Adipose tissue (tissue), 3 donors: ENCODE measurements around the gene CLSTN2. TPM values are rescaled to one million over a fixed set of nuclear protein-coding genes. Genes with fewer than 3 reads are reported as not detected.

ENCODE experiments used
- H3K27ac ChIP-seq: one replicate; pipeline ENCODE4 v1.5.1; 2013; ENCODE audit warnings: low read depth, low read length
- WGBS, 3 donors: extraction: QIAGEN DNeasy Blood & Tissue Kit; methylation state at CpG; one replicate each; pipeline ENCODE4 v1.1.7; 2013; 5-methylcytosine and 5-hydroxymethylcytosine counted together
- polyA plus RNA-seq, 3 donors: library from polyadenylated mRNA; stranded (reverse); fragments of 200-250 nt; gene quantifications; one replicate each; pipeline ENCODE4 v1.2.3, GENCODE V29; 2013
- donor health status: healthy with polysubstance abuse.
- donor health status: Bipolar disorder and iron deficiency.
- donor health status: healthy.

Gene CLSTN2
- polyA plus RNA-seq, 3 donors: 1.3 to 11.8 (median 5.6) TPM

DNA sequence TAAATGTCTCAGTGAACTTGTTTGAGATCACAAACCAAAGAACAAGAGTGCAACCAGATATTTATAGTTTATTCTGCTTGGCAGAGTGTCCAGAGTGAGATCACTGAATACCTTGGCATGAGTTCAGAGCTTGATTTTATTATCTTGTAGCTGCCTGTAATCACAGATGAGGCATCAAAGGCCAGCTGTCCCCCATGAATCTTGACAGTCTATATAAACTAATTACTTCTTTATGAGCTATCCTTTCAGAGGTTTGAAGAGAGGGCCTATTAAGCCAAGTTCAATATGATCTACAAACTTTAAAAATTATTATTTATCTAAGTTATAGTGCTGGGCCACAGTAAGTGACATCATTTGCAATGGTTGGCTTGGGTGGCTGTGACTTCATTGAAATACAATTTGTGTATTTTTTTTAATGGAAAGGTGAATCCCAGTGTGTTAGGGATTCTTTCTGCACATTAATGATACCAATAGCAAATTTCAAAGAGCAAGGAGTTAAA, 251.5 kb downstream of the CLSTN2 start:
- H3K27ac ChIP-seq: no peak overlapping the region

DNA sequence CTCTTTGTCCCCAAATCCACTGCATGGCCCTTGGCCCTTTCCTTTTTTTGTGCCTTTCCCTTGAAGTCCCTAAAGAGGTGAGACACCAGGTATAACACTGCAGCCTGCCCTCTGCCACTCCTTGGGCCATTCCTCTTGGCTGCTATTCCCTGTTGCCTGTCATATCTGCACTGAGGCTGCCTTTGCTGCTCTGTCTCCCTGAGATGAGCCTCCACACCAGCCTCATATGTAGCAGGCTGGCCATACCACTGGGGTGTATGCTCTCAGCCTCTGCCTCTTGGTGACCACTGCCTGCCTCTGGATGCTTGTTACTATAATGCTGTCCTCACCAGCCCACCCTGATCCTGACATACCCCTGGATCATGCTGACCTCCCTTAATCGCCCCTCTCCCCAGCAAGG, 252.0 kb downstream of the CLSTN2 start:
- H3K27ac ChIP-seq: no peak overlapping the region
- 85 to 95% (median 88%) methylated on average over 1 of the region's 1 CpG for whole genome bisulfite sequencing, 3 donors

- no peak overlapping the region for H3K27ac ChIP-seq
- WGBS, 3 donors: 47 to 65% (median 63%) methylated on average over 2 of the region's 2 CpGs
Observed at GRCh38 chr3:140187656-140188221, 252.8 kb downstream of the CLSTN2 start.

- no peak overlapping the region for H3K27ac ChIP-seq
- 37 to 52% (median 47%) methylated on average over 2 of the region's 2 CpGs for WGBS, 3 donors
Observed at GRCh38 chr3:140188285-140188684, 253.3 kb downstream of the CLSTN2 start.

DNA sequence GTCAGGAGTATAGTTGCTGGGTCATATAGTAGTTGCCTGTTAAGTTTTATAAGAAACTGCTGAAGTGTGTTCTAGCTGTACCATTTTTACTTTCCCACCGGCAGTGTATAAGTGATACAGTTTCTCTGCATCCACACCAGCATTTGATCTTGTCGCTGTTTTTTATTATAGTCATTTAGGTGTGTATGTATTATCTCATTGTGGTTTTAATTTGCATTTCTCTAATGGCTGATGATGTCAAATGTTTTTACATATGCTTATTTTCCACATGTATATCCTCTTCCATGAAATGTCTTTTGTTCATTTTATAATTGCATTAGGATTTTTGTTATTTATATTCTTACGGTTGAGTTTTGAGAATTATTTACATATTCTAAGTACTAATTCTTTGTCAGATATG, 254.3 kb downstream of the CLSTN2 start:
- WGBS, 3 donors: 96 to 97% (median 97%) methylated on average over 3 of the region's 3 CpGs
- H3K27ac ChIP-seq: no peak overlapping the region

DNA sequence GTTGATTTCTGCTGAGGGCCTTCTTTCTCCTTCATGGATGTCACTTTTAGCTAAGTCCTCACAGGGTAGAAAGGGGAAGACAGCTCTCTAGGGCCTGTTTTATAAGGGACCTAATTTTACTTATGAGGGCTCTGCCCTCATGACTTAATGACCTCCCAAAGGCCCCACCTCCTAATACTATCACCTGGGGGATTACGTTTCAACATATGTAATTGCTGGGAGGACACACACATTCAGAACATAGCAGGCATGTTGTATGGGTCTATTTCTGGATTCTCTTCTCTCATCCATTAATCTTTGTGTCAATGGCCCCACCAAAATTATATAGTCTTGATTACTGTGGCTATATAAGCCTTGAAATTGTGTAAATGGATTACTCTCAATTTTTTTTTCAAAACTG, 255.0 kb downstream of the CLSTN2 start:
- 60 to 87% (median 81%) methylated on average over 1 of the region's 1 CpG for WGBS, 3 donors
- H3K27ac ChIP-seq: no peak overlapping the region

DNA sequence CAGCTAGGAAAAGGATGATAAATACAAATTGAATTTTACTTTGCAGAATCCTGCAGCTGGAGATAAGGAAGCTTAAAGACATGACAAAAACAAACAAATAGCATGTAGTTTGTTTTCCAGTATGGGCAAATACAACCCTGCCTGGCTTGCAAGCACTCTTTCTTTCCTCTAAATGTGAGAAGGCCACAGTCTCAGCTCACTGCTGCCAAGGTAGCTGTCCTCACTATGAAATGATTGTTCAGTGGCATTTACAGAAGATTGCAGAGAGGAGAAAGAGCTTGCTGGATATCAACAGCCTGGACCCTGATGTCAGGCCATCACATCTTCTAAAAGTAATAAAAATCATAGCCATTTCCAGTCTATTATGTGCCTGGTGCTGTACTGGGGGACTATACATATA, 262.0 kb downstream of the CLSTN2 start:
- H3K27ac ChIP-seq: no peak overlapping the region

DNA sequence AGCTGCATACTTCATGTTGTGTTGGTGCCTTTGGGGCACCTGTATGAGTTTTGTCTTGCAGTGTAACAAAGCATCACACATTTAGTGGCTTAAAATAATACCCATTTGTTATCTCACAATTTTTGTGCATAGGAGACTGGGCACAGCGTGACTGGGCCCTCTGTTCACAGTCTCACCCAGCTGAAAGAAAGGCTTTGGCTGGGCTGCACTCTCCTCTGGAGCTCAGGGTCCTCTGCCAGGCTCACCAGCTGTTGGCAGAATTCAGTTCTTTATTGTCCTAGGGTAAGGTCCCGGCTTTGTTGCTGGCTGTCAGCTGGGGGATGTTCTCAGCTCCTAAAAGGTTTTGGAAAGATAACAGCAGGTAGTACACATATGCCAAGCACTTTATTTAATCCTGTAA, 263.3 kb downstream of the CLSTN2 start:
- WGBS, 3 donors: 80 to 90% (median 82%) methylated on average over 2 of the region's 2 CpGs
- H3K27ac ChIP-seq: no peak overlapping the region

DNA sequence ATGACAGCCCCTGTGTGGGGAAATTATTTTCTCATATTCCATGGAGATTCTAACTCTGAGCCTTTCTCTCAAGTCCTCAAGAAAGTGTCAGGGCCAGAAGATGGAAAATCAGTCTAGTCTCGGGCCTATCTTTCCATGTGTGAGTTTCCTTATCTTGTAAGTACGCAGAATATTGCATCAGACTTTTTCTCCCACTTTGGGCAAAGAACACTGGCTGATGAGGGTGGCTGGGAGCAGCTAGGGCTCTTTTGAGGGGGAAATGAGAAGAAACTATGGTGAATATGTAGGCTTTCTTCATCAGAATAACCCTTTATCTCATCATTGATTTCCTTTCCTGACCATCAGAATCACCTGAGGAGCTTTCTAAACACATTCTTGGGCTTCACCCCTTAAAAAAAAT, 264.0 kb downstream of the CLSTN2 start:
- WGBS, 3 donors: 37 to 90% (median 82%) methylated on average over 2 of the region's 2 CpGs
- no peak overlapping the region for H3K27ac ChIP-seq

- 82 to 93% (median 82%) methylated on average over 2 of the region's 2 CpGs for WGBS, 3 donors
- H3K27ac ChIP-seq: no peak overlapping the region
Observed at GRCh38 chr3:140199743-140200142, 264.8 kb downstream of the CLSTN2 start.

GRCh38 chr3:140203510-140203909, 268.5 kb downstream of the CLSTN2 start:
- 32 to 48% (median 44%) methylated on average over 4 of the region's 4 CpGs for WGBS, 3 donors
- H3K27ac ChIP-seq: no peak overlapping the region

DNA sequence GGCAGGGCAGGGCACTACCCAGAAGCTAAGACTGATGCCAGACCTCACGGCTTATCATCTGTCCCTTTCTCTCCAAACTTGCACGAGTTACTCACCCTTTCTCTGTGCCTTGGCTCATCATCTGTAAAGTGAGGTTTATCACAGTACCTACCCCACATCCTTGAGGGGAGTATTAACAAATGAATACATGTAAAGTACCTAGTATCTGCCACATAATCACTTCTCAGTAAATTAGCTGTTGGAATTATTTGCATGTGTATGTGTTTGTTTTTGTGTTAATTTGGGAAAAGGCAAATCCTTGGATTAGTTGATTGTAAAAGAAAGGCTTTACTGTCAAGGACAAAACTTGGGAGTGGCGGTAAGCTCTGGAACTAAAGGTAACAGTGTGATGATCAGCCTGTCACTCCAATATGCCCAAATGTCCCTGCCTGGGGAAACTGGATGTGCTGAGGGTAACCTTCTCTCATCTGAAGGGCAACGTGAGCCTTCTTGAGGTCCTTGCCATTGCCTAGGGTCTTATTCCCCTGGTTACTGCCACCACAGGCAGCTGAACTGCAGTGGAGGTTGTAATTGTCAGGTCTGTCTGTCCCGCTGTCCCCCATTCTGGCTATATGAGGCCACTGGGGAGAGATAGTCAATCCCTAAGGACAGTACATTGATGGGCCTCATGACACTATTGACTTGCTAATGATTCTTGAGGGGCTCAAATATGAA, 269.4 kb downstream of the CLSTN2 start:
- 51 to 64% (median 57%) methylated on average over 5 of the region's 5 CpGs for WGBS, 3 donors

DNA sequence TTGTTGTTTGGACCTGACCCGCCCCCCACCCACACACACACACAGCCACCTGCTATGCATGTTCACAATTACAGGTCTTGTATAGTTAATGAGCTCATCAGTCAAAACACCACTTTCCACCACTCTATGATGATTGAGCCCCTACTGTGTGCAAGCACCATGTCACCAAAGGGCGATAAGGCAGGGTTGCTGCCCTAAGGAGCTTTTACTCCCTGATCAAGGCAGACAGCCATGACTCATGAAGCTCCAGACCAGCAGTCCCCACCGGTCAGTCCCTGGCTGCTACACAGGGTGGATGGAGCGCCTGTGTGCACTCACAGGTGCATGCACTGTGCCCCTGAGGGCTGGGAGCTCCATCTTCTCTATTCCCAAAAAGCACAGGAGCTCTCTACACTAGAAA, 270.6 kb downstream of the CLSTN2 start:
- H3K27ac ChIP-seq: no peak overlapping the region
- WGBS, 3 donors: 73 to 79% (median 77%) methylated on average over 4 of the region's 4 CpGs

More for the DNA sequence above, 269.4 kb downstream of the CLSTN2 start:
- no peak overlapping the region for H3K27ac ChIP-seq

- WGBS, 3 donors: 23 to 34% (median 33%) methylated on average over 4 of the region's 4 CpGs
- H3K27ac ChIP-seq: no peak overlapping the region
Observed at GRCh38 chr3:140206196-140207040, 271.4 kb downstream of the CLSTN2 start.

GRCh38 chr3:140207541-140207940, 272.6 kb downstream of the CLSTN2 start:
- WGBS, 3 donors: 34 to 70% (median 65%) methylated on average over 2 of the region's 2 CpGs
- H3K27ac ChIP-seq: no peak overlapping the region

DNA sequence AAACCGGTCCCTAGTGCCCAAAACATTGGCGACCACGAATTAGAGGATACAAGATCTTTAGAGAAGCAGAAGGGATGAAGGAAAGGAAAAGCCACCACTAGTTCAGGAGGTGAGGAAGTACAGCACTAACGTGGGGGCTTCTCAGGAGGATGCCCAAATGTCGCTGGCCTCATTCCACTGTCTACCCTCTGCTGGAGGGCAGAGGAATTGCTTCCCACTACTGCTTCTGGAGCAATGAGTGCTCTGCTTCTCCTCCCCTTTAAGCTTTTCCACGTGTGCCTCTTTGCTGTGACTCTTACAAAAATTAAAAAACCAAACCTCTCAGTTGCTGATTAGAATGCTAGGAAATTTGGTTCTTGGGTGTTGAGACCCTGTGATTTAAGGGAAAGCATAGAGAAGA, 281.3 kb downstream of the CLSTN2 start:
- 60 to 67% (median 66%) methylated on average over 6 of the region's 6 CpGs for WGBS, 3 donors
- H3K27ac ChIP-seq: no peak overlapping the region

GRCh38 chr3:140219291-140219690, 284.3 kb downstream of the CLSTN2 start:
- 77 to 79% (median 79%) methylated on average over 11 of the region's 11 CpGs for WGBS, 3 donors
- no peak overlapping the region for H3K27ac ChIP-seq

GRCh38 chr3:140219923-140220452, 285.0 kb downstream of the CLSTN2 start:
- WGBS, 3 donors: 59 to 78% (median 78%) methylated on average over 2 of the region's 2 CpGs
- H3K27ac ChIP-seq: no peak overlapping the region

DNA sequence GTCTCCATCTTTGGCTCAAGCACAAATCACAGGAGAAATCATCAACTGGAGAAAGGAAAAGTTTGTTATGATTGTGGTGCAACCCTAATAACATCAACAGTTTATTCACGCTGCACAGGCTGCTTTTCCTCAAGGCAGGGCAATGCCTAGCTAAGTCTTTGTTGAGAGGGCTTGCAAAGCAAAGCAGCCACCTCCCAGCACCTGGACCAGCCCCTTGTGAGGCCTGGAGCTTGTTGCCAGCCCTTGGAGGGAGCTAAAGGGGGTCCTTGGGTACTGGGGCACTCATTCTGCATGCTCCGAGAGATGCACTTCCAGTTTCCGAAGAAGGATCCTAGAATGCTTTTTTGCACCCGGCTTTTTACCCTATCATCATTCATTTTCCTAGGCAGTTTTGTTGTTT, 288.2 kb downstream of the CLSTN2 start:
- H3K27ac ChIP-seq: no peak overlapping the region
- WGBS, 3 donors: 69 to 82% (median 81%) methylated on average over 4 of the region's 4 CpGs
